ENCODE measurements around the gene GEN1. TPM values are rescaled to one million over a fixed set of nuclear protein-coding genes. Genes with fewer than 3 reads are reported as not detected.

GEN1 gene
- total and polyA plus RNA-seq, 2 donors (not counting 1 experiment from before 2014, with no cell fraction given): 16.7 to 105 TPM

- TF ChIP-seq EZH2 (IDR thresholded peaks at IDR 0.05; ENCODE audit: borderline replicate concordance, insufficient read depth, low read depth, low read length, poor library complexity, severe bottlenecking) (no peak), CTCF (IDR thresholded peaks at IDR 0.05) (no peak)
- WGBS (ENCODE audit: insufficient coverage): no CpG with 5 or more reads among the region's 2 CpGs
- no peaks in the 10 kb centered on the region for H3K36me3 ChIP-seq (replicated peaks in 1 of 2; ENCODE audit: control extremely low read depth in 1 of 2, control insufficient read depth in 1 of 2, extremely low read depth in 1 of 2, insufficient read depth in 2 of 2, low read length in 1 of 2)
These were observed 81.6 kb downstream of the GEN1 start for GRCh38 chr2:17835516-17835915.

More at GRCh38 chr2:17835516-17835915, 81.6 kb downstream of the GEN1 start:
- ATAC-seq (ENCODE audit: low read depth) (no peak), DNase-seq (no peak)
- Mint-ChIP-seq H3K4me1 (peaks cover 7% of the 10 kb centered on the region), H3K27me3 (no peaks in the 10 kb centered on the region), H3K4me3 (no peak overlapping the region), H3K9me3 (ENCODE audit: insufficient read depth) (no peaks in the 10 kb centered on the region), H3K27ac (no peak overlapping the region)
- Histone ChIP-seq H3K27me3 (replicated peaks in 1 of 4; ENCODE audit: control extremely low read depth in 1 of 4, control insufficient read depth in 3 of 4, insufficient read depth in 4 of 4, low read length in 3 of 4) (peaks cover 0 to 3% (median 0%) of the 10 kb centered on the region in 4 experiments), H3K79me2 (ENCODE audit: control insufficient read depth, insufficient read depth, low read length) (no peaks in the 10 kb centered on the region), H3K9ac (ENCODE audit: low read length) (no peak overlapping the region), H3K4me3 (ENCODE audit: control extremely low read depth in 1 of 5, extremely low read depth in 1 of 5, insufficient read depth in 1 of 5, low read depth in 2 of 5, low read length in 4 of 5) (no peak overlapping the region), H3K9me3 (ENCODE audit: control extremely low read depth in 1 of 3, control insufficient read depth in 2 of 3, insufficient read depth in 1 of 3, low read length in 2 of 3) (no peaks in the 10 kb centered on the region), H3K4me2 (replicated peaks; ENCODE audit: low read depth, low read length, poor library complexity, severe bottlenecking) (no peak overlapping the region), H4K20me1 (ENCODE audit: control insufficient read depth, insufficient read depth, low read length, poor library complexity, severe bottlenecking) (no peaks in the 10 kb centered on the region), H3K4me1 (ENCODE audit: control insufficient read depth in 2 of 2, insufficient read depth in 2 of 2, low read length in 2 of 2) (peaks cover 4 to 6% of the 10 kb centered on the region in 2 donors), H3K27ac (ENCODE audit: low read length in 2 of 2) (no peak overlapping the region), H2AFZ (ENCODE audit: insufficient read depth, low read depth, low read length, poor library complexity, severe bottlenecking) (no peak overlapping the region)
- intact Hi-C loops (cut with micrococcal nuclease): loop anchor here (10.0 kb wide), 1 partner anchor 711 kb away; no protein-coding TSS in a partner anchor
- ChIA-PET CTCF (interaction anchor here (1.0 kb wide), 1 partner anchor 116 kb away, joined by 3 read pairs; no protein-coding TSS in a partner anchor), POLR2A (no interaction called here)

Other genes with a start within 250 kb of the GEN1 start
- not detected in 2 replicates for gene RAD51AP2, start 235.7 kb upstream of the GEN1 start, total RNA-seq
- gene RAD51AP2, start 235.7 kb upstream of the GEN1 start, polyA plus RNA-seq: not detected in 2 replicates
- gene VSNL1, start 213.4 kb upstream of the GEN1 start, total RNA-seq: not detected in 2 replicates
- gene VSNL1, start 213.4 kb upstream of the GEN1 start, polyA plus RNA-seq: not detected in 2 replicates
- 111 and 124 TPM in 2 replicates for gene SMC6, start 328 bp upstream of the GEN1 start, total RNA-seq
- 27.2 and 42.2 TPM in 2 replicates for gene SMC6, start 328 bp upstream of the GEN1 start, polyA plus RNA-seq
- not detected in 2 replicates for gene MSGN1, start 62.3 kb downstream of the GEN1 start, total RNA-seq
- not detected in 2 replicates for gene MSGN1, start 62.3 kb downstream of the GEN1 start, polyA plus RNA-seq
- gene KCNS3, start 124.5 kb downstream of the GEN1 start, total RNA-seq: 0.41 and 0.76 TPM in 2 replicates
- gene KCNS3, start 124.5 kb downstream of the GEN1 start, polyA plus RNA-seq: 0.10 TPM in 1 of 2 replicates, not detected in the other

Data from B cell (primary cell).